ENCODE results near the gene TSPAN16.

GRCh38 chr19:11361037-11361770 is 65.2 kb downstream of the TSPAN16 start:
- TF ChIP-seq CTCF (IDR thresholded peaks at IDR 0.05; ENCODE audit: insufficient read depth, low read depth, low read length) (no peak), EZH2 (IDR thresholded peaks at IDR 0.05; ENCODE audit: insufficient read depth, low read length) (no peak)
